Suppressor macrophage (primary cell): Measurements from ENCODE around the gene MADD.

Source experiments
- DNase-seq, 4 experiments: peaks; one replicate each; pipeline ENCODE4 v3.0.0-alpha.2; 2020 to 2022

Gene MADD

DNA sequence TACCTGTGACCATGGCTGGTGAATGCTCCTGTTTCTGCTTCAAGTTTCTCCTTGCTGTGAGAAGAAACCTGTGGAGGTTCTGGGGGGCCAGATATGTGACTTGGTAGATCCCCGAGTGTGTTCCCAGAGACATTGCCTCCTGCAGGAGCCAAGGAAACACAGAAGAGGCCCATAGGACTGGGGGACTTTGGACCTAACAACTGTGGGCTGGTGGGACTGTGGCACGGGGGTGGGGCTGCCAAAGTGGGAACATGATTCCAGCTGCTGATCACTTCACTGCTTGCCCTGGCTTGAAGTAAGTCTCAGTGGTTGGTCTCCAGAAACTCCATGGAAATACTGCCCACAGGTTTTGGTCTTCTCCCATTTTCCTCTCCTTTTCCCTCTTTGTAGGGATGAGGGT lies 16.3 kb upstream of the MADD start:
- peak in 1 of 4 experiments; percentile 37 for DNase-seq

DNA sequence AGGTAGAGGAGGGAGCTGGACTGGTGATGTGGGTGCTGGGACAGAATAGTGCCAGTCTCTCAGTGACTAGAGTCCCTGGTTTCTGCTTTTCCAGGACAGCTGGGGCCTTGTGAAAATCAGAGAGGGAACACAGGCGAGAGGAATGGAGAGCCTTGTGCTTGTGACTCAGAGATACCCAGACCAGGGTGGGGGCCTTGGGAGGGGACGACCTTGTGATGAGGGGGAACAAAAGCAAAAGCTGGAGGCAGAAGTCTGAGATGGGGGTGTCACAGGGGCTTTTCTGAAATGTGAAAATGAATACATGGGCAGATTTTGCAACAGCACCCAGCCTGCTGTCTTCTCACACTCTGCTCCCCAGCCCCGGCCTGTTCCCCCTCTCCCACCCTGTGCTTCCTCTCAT lies 15.5 kb upstream of the MADD start:
- peak; percentile 85 to 95 (median 94) for DNase-seq

- DNase-seq: no peak
Observed at GRCh38 chr11:47256374-47256773, 13.6 kb upstream of the MADD start.

- no peak for DNase-seq
Observed at GRCh38 chr11:47257177-47257516, 12.8 kb upstream of the MADD start.

GRCh38 chr11:47257517-47258316 lies 12.2 kb upstream of the MADD start, which contains the start of gene NR1H3:
Gene NR1H3, plus strand, starts transcription at chr11:47257996. Its CDS starts 1,221 bp downstream, at chr11:47259217.
- DNase-seq: peak; percentile 89 to 96 (median 94)

DNA sequence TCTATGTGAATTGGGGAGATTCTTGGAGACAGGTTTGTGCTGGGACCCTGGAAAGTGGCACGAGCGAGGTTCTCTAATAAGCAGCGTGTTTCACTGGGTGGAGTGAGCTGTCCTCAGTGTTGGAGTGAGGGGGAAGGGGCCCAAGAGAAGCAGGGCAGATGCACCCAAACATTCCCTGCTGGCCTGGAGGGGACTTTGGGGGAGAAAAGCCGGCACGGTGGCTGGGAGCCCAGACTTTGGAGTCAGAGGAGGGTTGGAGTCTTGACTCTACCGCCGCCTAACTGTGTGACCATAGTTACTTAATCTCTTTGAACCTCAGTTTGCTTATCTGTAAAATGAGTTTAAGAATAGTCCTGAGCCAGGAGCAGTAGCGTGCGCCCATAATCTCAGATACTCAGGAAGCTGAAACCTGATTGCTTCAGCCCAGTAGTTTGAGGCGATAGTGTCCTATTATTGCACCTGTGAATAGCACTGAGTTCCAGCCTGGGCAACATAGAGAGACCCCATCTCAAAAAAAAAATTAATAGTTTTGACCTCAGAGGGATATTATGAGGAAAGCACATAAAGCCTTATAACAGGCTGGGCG lies 11.5 kb upstream of the MADD start:
- DNase-seq: no peak

DNA sequence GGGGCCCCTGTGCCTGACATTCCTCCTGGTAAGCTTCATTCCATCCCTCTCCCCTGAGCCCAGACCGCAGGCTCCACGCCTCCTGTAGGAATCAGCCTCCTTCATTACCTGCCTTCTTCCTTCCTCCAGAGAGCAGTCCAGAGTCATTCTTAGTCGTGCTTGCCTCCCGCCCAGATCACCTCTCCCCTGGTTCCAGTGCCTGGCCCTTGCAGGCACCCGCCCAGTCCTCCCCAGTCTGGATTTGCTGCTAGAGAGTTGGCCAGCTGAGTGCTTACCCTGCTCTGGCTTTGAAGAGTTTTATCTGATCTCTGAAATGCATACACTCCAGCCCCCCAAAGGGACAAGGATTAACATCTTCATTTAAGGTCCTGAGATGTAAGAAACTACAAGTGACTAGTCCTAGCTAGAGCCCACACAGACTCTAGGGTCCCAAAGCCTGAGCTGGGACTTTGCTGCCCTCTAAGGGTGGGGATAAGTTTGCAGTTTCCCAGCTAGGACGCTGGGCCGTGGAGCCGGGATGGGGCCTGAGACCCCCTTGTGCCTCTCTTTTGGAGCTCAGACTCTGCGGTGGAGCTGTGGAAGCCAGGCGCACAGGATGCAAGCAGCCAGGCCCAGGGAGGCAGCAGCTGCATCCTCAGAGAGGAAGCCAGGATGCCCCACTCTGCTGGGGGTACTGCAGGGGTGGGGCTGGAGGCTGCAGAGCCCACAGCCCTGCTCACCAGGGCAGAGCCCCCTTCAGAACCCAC lies 10.5 kb upstream of the MADD start:
- DNase-seq: peak; percentile 67 to 77 (median 72)

GRCh38 chr11:47260366-47260765 lies 9.6 kb upstream of the MADD start:
- DNase-seq: no peak

DNA sequence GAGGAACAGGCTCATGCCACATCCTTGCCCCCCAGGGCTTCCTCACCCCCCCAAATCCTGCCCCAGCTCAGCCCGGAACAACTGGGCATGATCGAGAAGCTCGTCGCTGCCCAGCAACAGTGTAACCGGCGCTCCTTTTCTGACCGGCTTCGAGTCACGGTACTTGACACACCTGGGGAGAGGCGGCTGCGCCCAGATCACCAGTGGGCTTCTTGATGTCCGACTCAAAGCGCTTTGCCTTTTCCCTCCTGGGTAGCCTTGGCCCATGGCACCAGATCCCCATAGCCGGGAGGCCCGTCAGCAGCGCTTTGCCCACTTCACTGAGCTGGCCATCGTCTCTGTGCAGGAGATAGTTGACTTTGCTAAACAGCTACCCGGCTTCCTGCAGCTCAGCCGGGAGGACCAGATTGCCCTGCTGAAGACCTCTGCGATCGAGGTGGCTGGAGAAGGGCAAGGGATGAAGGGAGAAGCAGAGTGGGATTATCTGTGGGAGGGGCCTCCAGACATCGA lies 8.6 kb upstream of the MADD start:
- DNase-seq: no peak

- DNase-seq: no peak
Observed at GRCh38 chr11:47264119-47264518, 5.8 kb upstream of the MADD start.

DNA sequence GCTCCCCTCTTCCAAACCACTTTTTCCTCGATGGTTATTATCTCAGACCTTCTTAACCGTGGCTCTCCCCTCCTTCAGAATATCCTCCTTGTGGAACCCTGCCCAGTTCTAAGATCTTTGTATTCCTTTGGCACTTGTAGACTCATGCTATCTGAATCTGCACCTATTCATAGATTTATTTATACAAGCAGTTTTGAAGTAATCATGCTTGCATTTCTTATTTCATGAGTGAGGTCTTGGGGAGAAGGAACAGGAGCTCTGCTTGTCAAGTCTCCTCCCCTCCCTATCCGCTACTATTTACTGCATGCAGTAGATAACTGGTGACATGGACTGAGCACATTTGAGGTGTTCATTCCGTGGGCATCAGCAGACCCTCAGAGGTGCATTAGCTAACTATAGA lies 5.4 kb upstream of the MADD start:
- no peak for DNase-seq

DNA sequence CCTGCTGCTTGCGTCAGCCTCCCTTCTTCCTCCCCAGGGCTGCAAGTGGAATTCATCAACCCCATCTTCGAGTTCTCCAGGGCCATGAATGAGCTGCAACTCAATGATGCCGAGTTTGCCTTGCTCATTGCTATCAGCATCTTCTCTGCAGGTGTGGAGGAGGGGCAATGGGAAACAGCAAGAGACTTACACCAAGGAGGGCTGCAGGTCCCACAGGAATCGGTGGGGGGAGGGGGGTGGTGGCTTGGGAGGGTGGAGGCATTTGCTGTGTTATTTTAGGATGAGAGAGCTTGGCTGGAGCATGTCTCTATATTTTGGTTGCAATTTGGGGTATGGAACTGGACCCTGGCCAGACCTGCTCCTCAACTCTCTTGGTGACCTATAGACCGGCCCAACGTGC lies 2.1 kb upstream of the MADD start:
- DNase-seq: no peak

DNA sequence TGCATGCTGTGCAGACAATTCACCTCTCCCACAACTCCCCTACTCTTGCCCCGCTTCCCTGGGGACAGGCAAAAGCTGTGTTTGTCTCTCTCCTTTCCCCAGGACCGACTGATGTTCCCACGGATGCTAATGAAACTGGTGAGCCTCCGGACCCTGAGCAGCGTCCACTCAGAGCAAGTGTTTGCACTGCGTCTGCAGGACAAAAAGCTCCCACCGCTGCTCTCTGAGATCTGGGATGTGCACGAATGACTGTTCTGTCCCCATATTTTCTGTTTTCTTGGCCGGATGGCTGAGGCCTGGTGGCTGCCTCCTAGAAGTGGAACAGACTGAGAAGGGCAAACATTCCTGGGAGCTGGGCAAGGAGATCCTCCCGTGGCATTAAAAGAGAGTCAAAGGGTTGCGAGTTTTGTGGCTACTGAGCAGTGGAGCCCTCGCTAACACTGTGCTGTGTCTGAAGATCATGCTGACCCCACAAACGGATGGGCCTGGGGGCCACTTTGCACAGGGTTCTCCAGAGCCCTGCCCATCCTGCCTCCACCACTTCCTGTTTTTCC lies 1.4 kb upstream of the MADD start:
- no peak for DNase-seq

DNA sequence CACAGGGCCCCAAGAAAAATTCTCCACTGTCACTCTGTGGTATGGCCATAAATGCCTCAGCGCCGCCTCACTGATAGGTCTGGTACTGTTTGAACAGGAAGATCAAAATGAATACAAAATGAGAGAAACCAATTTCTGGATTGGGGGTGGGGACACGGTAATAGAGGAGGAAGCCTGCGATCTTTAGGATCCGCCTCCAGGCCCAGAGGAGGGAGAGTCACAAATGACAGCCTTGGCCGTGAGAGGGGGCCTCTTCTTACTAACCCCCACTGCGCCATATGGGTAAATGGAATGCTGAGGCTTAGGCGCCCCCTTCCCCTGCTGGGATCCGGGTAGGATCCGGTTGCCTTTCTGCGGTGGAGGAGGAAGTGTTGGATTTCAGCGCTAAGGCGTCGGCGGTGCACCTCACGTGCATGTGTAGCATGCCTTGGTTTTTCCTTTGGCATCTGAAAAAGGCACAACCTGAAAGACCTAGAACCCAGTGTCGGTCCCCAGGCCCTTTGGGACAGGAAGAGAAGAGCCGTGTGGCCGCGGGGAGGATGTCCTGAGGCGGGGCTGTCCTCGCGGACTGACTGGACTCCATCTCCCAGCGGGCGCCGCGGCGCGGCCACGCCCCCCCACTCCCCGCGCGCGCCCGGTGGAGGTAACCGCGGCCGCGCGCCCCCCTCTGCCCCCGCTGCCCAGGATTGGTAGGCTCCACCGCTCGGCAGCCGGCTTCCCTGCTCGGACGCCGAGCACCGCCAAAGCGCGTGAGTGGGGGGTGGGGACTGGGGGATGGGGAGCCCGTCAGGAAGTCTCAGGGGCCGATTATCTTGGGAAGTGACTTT lies 718 bp upstream of the MADD start:
- DNase-seq: peak; percentile 87 to 93 (median 93)

DNA sequence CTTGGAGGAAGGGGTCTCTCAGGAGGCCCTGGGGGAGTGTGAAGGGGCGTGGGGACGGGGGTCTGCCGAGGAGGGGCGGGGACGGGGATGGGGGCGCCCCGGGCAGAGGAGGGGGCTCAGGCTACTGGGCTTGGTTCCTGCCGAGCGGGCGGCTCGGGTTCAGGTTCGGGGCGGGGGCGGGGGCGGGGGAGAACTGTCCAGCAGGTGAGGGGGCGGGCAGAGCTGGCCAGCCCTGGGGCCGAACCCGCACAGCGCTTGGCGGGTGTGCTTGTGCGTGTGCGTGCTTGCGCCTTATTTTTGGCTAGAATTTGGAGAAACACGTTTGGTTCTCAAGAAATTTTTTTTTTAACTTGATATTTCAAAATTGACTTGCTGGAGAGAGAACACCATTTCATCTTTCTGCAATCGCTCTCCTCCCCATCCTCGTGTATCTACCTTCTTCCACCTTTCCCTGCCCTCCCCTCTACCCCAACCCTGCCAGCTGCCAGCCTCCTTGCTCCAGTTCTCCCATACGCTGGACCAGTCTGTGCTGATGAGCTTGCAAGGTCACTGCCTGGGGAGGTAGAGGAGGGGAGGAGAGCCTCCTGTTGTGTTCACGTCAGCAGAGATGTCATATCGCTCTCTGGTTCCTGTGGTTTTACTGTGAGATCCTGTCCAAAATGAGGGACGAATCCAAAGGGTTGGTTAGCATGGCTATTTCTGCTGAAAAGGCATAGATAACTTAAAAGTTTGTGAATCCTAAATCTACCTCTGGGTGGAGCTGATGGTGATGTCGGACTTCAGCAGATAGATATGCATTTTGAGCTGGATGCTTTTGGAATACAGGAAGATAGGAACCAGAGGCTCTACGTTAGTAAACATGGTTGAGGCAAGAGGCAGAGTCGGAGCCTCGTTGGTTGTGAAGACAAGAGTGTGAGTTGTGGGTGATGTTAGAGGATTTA lies 668 bp downstream of the MADD start:
- DNase-seq: peak in 3 of 4 experiments; percentile 42 to 45 (median 43)

DNA sequence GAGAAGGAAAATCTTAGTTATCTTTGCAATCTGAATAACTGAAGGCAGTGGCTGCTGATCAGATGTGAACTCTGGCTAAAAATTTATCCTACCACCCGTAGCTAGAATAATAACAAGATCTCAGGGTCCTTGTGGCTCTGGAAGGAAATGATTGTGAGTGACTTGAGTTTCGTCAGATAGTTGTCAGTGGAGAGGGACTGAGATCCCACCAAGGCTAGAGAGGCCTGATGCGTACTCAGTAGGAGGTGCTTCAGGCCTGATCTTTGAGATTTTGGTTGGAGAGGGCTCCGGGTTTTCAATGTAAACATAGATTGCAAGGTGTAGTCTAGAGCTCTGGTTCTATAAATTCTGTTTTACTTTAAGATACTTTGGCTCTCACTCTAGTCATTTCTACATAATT lies 1.4 kb downstream of the MADD start:
- DNase-seq: no peak

DNA sequence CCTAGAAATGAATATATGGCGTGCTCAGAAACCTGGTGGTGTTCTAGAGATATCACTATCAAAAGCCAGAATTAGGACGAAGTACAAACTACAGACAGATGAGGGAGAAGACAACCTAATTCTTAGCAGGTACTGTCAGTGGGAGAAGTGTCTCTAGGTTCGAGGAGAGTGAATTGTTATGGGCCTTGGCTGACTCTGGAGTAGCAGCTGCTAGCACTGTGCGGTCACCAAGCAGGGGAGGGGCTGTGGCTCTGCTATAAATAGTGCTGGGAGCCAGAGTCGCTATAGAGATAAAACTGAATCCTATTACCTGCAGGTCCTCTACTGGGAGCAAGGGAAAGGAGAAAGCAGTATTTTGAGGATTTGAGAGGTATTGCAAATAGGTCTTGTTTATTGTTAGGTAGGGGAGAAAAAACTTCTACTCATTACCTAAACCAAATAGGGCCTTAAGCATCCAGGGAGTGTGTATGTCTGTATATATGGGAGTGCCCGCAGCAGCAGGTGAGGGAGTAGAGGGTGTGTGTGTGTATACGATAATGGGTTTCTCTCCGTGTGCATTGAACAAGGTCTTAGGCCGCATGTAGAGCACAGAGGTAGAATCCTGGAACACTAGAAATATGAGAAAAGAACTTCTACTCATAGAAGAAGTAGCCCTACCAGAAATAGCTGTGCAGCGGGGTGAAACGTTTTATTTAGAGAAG lies 2.2 kb downstream of the MADD start:
- DNase-seq: no peak

DNA sequence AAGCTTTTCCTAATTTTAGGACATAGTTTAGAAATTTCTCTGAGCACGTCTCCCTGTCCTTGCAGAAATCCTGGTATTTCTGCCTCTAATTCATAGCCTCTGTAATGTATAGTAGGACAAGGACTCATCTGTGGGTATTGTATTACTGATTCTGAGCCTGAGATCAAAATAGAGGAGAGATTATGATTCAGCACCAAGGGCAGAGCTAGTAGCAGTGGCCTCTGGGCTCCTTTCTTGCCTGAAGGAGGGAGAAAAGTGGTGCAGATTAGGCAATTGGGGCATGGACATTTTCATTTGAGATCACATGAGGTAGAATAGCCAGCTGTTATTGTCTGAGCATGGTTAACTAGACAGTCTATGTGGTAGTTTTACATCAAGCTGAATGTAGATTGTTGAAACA lies 2.8 kb downstream of the MADD start:
- DNase-seq: peak in 2 of 4 experiments; percentile 39 to 43

GRCh38 chr11:47274495-47275235 lies 4.7 kb downstream of the MADD start:
- DNase-seq: no peak

GRCh38 chr11:47276923-47277322 lies 7.0 kb downstream of the MADD start:
- no peak for DNase-seq
